ENCODE measurements around the gene C2orf68. TPM values are rescaled to one million over a fixed set of nuclear protein-coding genes. Genes with fewer than 3 reads are reported as not detected.
A peak's percentile ranks its signal among the peaks of the same experiment; 100 is the strongest.

The C2orf68 gene
- total RNA-seq, 1 experiment from 2014 or later, result 69.6 TPM

GRCh38 chr2:85611705-85612587 lies at the start of gene C2orf68 (continued):
- TF ChIP-seq FOXP4 (CRISPR knock-in tag; IDR thresholded peaks at IDR 0.05) (no peak), RELA (CRISPR knock-in tag; IDR thresholded peaks at IDR 0.05; ENCODE audit: borderline replicate concordance) (no peak), GABPB1 (CRISPR knock-in tag; IDR thresholded peaks at IDR 0.05) (peak; percentile 80), ESRRA (CRISPR knock-in tag; IDR thresholded peaks at IDR 0.05; ENCODE audit: borderline replicate concordance) (0 out of 2 replicates have a peak, but pooled peaks have one; percentile 16), ETV6 (CRISPR knock-in tag; IDR thresholded peaks at IDR 0.05) (peak; percentile 18; the same call in 1 of the 2 replicates), NR2C2 (CRISPR knock-in tag; IDR thresholded peaks at IDR 0.05) (no peak), NR3C1 (CRISPR knock-in tag; conservative IDR thresholded peaks at IDR 0.05; ENCODE audit: low read depth) (0 out of 2 replicates have a peak, but pooled peaks have one; percentile 67), CBFB (CRISPR knock-in tag; IDR thresholded peaks at IDR 0.05; ENCODE audit: low read depth) (no peak), SMAD4 (CRISPR knock-in tag; IDR thresholded peaks at IDR 0.05) (peak; percentile 62; the same call in 1 of the 2 replicates), ZNF138 (CRISPR knock-in tag; conservative IDR thresholded peaks at IDR 0.05) (no peak), RORB (CRISPR knock-in tag; IDR thresholded peaks at IDR 0.05) (no peak), PRDM15 (CRISPR knock-in tag; IDR thresholded peaks at IDR 0.05) (no peak), ZNF219 (CRISPR knock-in tag; IDR thresholded peaks at IDR 0.05; ENCODE audit: borderline replicate concordance) (peak; percentile 85; the same call in 1 of the 2 replicates), ZNF512 (CRISPR knock-in tag; IDR thresholded peaks at IDR 0.05; ENCODE audit: borderline replicate concordance) (no peak), FOXP1 (CRISPR knock-in tag; IDR thresholded peaks at IDR 0.05; ENCODE audit: borderline replicate concordance) (peak; percentile 86), NFATC4 (CRISPR knock-in tag; IDR thresholded peaks at IDR 0.05) (no peak), ATF6 (CRISPR knock-in tag; IDR thresholded peaks at IDR 0.05) (no peak), HMGXB4 (CRISPR knock-in tag; IDR thresholded peaks at IDR 0.05) (peak; percentile 67; the same call in 1 of the 2 replicates), FOXJ3 (CRISPR knock-in tag; IDR thresholded peaks at IDR 0.05; ENCODE audit: borderline replicate concordance) (no peak), ZNF423 (CRISPR knock-in tag; IDR thresholded peaks at IDR 0.05) (no peak), ZBTB43 (CRISPR knock-in tag; IDR thresholded peaks at IDR 0.05) (0 out of 2 replicates have a peak, but pooled peaks have one; percentile 71), PREB (CRISPR knock-in tag; IDR thresholded peaks at IDR 0.05; ENCODE audit: borderline replicate concordance) (0 out of 2 replicates have a peak, but pooled peaks have one; percentile 44)

Measured in WTC11 (cell line).